Nephron (organoid): ENCODE measurements around the gene PRPF6.
A peak's percentile ranks its signal among the peaks of the same experiment; 100 is the strongest.

Experiments used
- H3K27ac Mint-ChIP-seq, 3 experiments: 2 replicates each; pipeline ENCODE4 v1.8.0; 2020; ENCODE audit warnings: mixed read lengths in 3 of 3, mild to moderate bottlenecking in 2 of 3, moderate library complexity in 1 of 3
- H3K27me3 Mint-ChIP-seq: 2 replicates; pipeline ENCODE4 v1.8.0; 2021; ENCODE audit warnings: low read depth, mild to moderate bottlenecking, moderate library complexity, mixed read lengths
- H3K36me3 Mint-ChIP-seq: 2 replicates; pipeline ENCODE4 v1.8.0; 2020; ENCODE audit warnings: low read depth, mixed read lengths
- H3K4me1 Mint-ChIP-seq: 2 replicates; pipeline ENCODE4 v1.8.0; 2020; ENCODE audit warnings: mixed read lengths
- H3K4me3 Mint-ChIP-seq, 3 experiments: 2 replicates each; pipeline ENCODE4 v1.8.0; 2020; ENCODE audit warnings: mild to moderate bottlenecking in 3 of 3, mixed read lengths in 3 of 3, moderate library complexity in 2 of 3
- H3K9me3 Mint-ChIP-seq: 2 replicates; pipeline ENCODE4 v1.8.0; 2020; ENCODE audit warnings: mixed read lengths
- TF ChIP-seq, protein P1 (sequence below), 3 experiments: fragments of 200-600 bp; sonication (generic); IDR thresholded peaks; one replicate each; pipeline ENCODE4 v1.5.0; 2021; ENCODE audit warnings: antibody characterized with exemption in 3 of 3; ENCODE audit not compliant: unreplicated experiment in 3 of 3

The PRPF6 gene

DNA sequence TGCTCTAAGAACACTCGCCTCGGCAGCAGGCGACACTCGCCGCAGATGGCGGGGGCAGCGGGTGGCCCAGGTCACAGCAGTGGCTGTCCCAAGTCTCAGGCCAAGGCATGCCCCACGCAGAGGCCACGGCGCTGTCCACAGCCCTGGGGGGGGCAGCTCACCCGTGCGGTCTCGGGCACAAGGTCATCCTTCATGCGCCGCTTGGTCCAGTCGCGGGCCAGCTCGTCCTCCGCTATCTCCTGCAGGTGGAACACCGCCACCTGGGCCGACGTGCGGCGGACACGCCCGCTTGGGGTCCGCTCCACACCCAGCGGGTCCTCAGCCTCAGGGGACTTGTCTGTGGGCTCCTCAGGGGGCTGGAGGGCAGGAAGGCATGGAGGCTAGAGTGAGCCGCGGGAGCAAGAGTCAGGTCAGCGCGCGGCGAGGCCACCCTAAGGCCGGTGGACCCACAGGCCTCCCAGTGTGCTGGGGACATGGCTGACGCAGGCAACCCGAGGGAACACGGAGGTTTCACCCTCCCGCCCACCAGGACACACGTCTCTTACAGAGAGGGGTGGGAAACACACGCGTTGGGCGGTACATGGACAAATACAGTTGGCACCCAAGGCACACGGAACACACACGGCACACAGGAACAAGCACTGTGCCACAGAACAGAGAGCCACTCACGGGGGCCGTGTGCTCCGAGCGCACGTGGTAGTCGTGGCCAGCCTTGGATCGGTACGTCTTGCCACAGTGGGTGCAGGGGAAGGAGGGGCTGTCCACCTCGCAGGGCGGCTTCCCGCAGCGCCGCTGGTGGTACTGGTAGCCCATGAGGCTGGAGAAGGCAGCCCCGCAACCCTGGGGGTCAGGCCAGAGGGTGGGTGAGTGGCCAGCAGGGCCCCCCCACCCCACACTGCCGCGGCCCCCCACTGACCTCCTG, 18.2 kb upstream of the PRPF6 start:
- Mint-ChIP-seq H3K27me3 (no peaks in the 10 kb centered on the region), H3K9me3 (no peaks in the 10 kb centered on the region), H3K27ac (no peak overlapping the region), H3K4me1 (no peaks in the 10 kb centered on the region), H3K4me3 (no peak overlapping the region), H3K36me3 (peaks cover 14% of the 10 kb centered on the region)
- TF ChIP-seq, protein P1, sequence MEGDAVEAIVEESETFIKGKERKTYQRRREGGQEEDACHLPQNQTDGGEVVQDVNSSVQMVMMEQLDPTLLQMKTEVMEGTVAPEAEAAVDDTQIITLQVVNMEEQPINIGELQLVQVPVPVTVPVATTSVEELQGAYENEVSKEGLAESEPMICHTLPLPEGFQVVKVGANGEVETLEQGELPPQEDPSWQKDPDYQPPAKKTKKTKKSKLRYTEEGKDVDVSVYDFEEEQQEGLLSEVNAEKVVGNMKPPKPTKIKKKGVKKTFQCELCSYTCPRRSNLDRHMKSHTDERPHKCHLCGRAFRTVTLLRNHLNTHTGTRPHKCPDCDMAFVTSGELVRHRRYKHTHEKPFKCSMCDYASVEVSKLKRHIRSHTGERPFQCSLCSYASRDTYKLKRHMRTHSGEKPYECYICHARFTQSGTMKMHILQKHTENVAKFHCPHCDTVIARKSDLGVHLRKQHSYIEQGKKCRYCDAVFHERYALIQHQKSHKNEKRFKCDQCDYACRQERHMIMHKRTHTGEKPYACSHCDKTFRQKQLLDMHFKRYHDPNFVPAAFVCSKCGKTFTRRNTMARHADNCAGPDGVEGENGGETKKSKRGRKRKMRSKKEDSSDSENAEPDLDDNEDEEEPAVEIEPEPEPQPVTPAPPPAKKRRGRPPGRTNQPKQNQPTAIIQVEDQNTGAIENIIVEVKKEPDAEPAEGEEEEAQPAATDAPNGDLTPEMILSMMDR (IDR thresholded peaks at IDR 0.05; ENCODE audit: unreplicated experiment in 3 of 3) = no peak

DNA sequence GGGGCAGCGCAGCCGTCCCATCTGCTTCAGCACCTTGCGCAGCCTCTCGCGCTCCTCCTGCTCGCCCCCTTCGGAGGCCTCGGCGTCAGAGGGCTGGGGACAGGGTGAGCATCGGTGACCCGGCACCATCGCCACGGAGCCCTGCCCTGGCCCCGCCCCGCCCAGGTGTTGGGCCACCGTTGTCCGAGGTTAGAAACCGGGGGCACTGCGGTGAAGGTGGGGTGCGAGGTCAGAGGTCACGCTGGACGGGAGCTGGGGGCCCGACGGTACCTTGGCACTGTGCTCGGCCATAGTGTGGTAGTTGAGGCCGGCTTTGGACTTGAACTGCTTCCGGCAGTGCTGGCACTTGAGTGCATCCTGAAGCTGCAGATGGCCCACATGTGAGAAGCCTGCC, 17.6 kb upstream of the PRPF6 start:
- Mint-ChIP-seq H3K27me3 (no peaks in the 10 kb centered on the region), H3K4me1 (no peaks in the 10 kb centered on the region), H3K27ac (no peak overlapping the region), H3K4me3 (no peak overlapping the region), H3K36me3 (peaks cover 14% of the 10 kb centered on the region), H3K9me3 (no peaks in the 10 kb centered on the region)
- TF ChIP-seq, protein P1 (IDR thresholded peaks at IDR 0.05; ENCODE audit: unreplicated experiment in 3 of 3) = no peak

DNA sequence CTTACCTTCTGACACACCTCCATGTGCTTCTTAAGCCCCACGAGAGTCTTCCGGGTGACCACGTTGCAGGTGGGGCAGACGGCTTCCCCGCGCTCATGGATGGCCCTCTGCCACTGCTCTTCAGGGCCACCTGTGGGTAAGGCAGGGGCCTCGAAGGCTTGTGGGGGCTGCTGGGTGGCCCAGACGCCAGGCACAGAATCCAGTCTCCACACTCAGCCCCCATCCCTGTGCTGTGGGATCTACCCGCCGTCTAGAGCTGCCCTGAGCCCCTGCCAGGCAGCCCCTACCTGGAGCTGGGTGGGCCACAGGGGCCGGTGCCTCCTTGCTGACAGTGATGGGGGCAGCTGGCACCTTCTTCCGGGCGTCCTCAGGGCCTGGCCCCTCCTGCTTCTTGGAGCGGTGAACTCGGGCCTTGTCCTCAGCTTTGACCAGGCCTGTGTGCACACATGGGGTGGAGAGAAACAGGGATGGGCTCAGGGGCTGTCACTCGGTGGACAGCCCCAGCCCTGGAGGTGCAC, 17.1 kb upstream of the PRPF6 start:
- Mint-ChIP-seq H3K4me3 (no peak overlapping the region), H3K4me1 (no peaks in the 10 kb centered on the region)
- TF ChIP-seq, protein P1 (IDR thresholded peaks at IDR 0.05; ENCODE audit: unreplicated experiment in 3 of 3) = no peak

DNA sequence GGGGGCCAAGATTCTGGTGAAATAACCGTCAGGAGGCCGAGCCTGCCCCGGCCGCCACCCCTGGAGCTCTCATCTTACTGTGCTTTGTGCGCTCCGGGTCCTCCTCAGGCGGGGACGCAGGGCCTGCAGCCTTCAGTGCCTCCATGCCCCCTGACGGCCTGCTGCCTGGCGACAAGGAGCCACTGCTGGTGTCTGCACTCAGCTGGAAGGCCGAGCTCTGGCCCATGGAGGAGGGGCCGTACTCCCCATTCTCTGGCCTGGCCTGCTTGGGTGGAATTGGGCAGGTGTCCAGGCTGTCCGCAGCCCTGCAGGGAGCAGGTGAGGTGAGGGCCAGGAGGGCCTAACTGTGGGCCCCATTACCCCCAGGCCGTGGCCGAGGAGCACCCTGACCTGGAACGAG, 16.5 kb upstream of the PRPF6 start:
- Mint-ChIP-seq H3K9me3 (no peaks in the 10 kb centered on the region), H3K4me3 (no peak overlapping the region), H3K4me1 (no peaks in the 10 kb centered on the region), H3K27me3 (no peaks in the 10 kb centered on the region), H3K36me3 (peaks cover 14% of the 10 kb centered on the region), H3K27ac (no peak overlapping the region)
- TF ChIP-seq, protein P1 (IDR thresholded peaks at IDR 0.05; ENCODE audit: unreplicated experiment in 3 of 3) = no peak

More for the DNA sequence above, 17.1 kb upstream of the PRPF6 start:
- H3K27ac Mint-ChIP-seq = no peak overlapping the region
- H3K36me3 Mint-ChIP-seq = peaks cover 14% of the 10 kb centered on the region
- no peaks in the 10 kb centered on the region for H3K27me3 Mint-ChIP-seq
- no peaks in the 10 kb centered on the region for H3K9me3 Mint-ChIP-seq

DNA sequence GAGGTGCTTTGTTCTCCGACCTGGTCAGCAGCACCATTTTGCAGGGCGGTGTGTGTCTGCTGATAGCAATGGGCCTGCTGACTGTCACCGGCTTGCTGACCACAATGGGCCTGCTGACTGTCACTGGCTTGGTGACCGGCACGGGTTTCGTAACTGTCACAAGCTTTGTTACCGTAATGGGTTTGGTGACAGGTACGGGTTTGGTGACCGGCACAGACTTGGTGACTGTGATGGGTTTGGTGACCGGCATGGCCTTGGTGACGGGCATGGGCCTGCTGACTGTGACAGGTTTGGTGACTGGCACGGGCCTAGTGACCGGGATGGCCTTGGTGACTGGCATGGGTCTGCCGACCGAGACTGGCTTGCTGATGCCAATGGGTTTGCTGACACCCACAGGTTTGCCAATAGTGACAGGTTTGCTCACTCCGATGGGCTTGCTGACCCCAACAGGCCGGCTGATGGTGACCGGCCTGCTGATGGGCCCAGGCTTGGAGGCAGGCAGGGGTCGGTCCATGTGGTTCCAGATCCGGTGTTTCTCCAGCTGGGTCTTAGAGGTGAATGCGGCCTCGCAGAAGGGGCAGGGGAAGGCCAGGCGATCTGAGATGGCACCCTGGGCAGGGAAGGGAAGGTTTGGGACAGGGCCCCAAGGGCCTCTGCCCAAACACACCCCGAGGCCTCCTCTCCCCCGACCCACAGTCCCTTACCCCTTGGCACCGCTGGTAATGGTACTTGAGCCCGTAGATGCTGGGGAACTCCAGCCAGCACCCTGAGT, 14.6 kb upstream of the PRPF6 start:
- Mint-ChIP-seq H3K4me3 (peak overlapping the region; percentile 21 to 63 (median 56)), H3K36me3 (peaks cover 14% of the 10 kb centered on the region)

More for the DNA sequence above, 14.6 kb upstream of the PRPF6 start:
- TF ChIP-seq, protein P1 (IDR thresholded peaks at IDR 0.05; ENCODE audit: unreplicated experiment in 3 of 3) = no peak
- Mint-ChIP-seq H3K27ac (no peak overlapping the region), H3K9me3 (no peaks in the 10 kb centered on the region), H3K27me3 (no peaks in the 10 kb centered on the region), H3K4me1 (no peaks in the 10 kb centered on the region)
